LNCaP clone FGC (cell line): Measurements from ENCODE around the gene CLDN11.
A peak's percentile ranks its signal among the peaks of the same experiment; 100 is the strongest.

Experiments used
- DNase-seq: peaks from one replicate; pipeline ENCODE4 v3.0.0-alpha.2; 2011; ENCODE audit warnings: low read depth
- H3K4me3 ChIP-seq: 2 replicates; pipeline ENCODE4 v1.5.1; 2011; ENCODE audit warnings: mild to moderate bottlenecking, low read depth, low read length, control low read depth
- CTCF ChIP-seq: IDR thresholded peaks from 2 replicates; pipeline ENCODE4 v1.5.1; 2012; ENCODE audit warnings: mild to moderate bottlenecking; ENCODE audit not compliant: control insufficient read depth, insufficient read depth; ENCODE audit errors: extremely low read depth

The CLDN11 gene

GRCh38 chr3:170391108-170391507 is 27.6 kb upstream of the CLDN11 start:
- DNase-seq: no peak
- no peak overlapping the region for H3K4me3 ChIP-seq
- no peak for TF ChIP-seq CTCF

GRCh38 chr3:170397685-170398084 is 21.0 kb upstream of the CLDN11 start:
- no peak for DNase-seq
- TF ChIP-seq CTCF: no peak
- H3K4me3 ChIP-seq: no peak overlapping the region

GRCh38 chr3:170405101-170405500 is 13.6 kb upstream of the CLDN11 start:
- no peak overlapping the region for H3K4me3 ChIP-seq
- TF ChIP-seq CTCF: no peak
- DNase-seq: no peak

- DNase-seq: peak; percentile 4
- TF ChIP-seq CTCF: peak; percentile 63
These were observed 8.1 kb upstream of the CLDN11 start for GRCh38 chr3:170410428-170411029.

GRCh38 chr3:170413291-170413690 is 5.4 kb upstream of the CLDN11 start:
- DNase-seq: no peak
- no peak overlapping the region for H3K4me3 ChIP-seq
- TF ChIP-seq CTCF: no peak

More at GRCh38 chr3:170410428-170411029, 8.1 kb upstream of the CLDN11 start:
- no peak overlapping the region for H3K4me3 ChIP-seq

GRCh38 chr3:170414202-170414663 is 4.4 kb upstream of the CLDN11 start:
- TF ChIP-seq CTCF: peak; percentile 91
- H3K4me3 ChIP-seq: no peak overlapping the region
- peak; percentile 19 for DNase-seq

GRCh38 chr3:170417090-170417489 is 1.6 kb upstream of the CLDN11 start:
- TF ChIP-seq CTCF: no peak
- no peak for DNase-seq
- no peak overlapping the region for H3K4me3 ChIP-seq
